GM06990 (cell line): ENCODE results near the gene C5orf34.
"Not testable (repeated sequence)": the region's sequence is repeated elsewhere in the genome, so short reads cannot be mapped to it uniquely, and the experiment has no call there.

Experiments
- DNase-seq: peaks from one replicate; pipeline ENCODE4 v3.0.0-alpha.2; 2011; ENCODE audit not compliant: insufficient read length; ENCODE audit errors: extremely low read depth
- H3K27me3 ChIP-seq: replicated peaks from 2 replicates; pipeline ENCODE4 v1.6.0; 2011; ENCODE audit warnings: low read length; ENCODE audit not compliant: control insufficient read depth, insufficient read depth
- H3K36me3 ChIP-seq: 2 replicates; pipeline ENCODE4 v1.5.1; 2011; ENCODE audit warnings: low read length; ENCODE audit not compliant: control insufficient read depth, insufficient read depth
- H3K4me3 ChIP-seq: replicated peaks from 2 replicates; pipeline ENCODE4 v1.5.1; 2011; ENCODE audit warnings: low read depth, mild to moderate bottlenecking, control low read depth, low read length
- TF ChIP-seq, protein P1 (sequence below): IDR thresholded peaks from 2 replicates; pipeline ENCODE4 v1.5.1; 2011; ENCODE audit warnings: low read length, control low read depth, mild to moderate bottlenecking, inconsistent platforms; ENCODE audit not compliant: insufficient read depth, poor library complexity, severe bottlenecking

Gene C5orf34

GRCh38 chr5:43461066-43461465 lies 53.9 kb downstream of the C5orf34 start:
- TF ChIP-seq, protein P1, sequence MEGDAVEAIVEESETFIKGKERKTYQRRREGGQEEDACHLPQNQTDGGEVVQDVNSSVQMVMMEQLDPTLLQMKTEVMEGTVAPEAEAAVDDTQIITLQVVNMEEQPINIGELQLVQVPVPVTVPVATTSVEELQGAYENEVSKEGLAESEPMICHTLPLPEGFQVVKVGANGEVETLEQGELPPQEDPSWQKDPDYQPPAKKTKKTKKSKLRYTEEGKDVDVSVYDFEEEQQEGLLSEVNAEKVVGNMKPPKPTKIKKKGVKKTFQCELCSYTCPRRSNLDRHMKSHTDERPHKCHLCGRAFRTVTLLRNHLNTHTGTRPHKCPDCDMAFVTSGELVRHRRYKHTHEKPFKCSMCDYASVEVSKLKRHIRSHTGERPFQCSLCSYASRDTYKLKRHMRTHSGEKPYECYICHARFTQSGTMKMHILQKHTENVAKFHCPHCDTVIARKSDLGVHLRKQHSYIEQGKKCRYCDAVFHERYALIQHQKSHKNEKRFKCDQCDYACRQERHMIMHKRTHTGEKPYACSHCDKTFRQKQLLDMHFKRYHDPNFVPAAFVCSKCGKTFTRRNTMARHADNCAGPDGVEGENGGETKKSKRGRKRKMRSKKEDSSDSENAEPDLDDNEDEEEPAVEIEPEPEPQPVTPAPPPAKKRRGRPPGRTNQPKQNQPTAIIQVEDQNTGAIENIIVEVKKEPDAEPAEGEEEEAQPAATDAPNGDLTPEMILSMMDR, result no peak
- no peak for DNase-seq
- peaks cover 3% of the 10 kb centered on the region for H3K36me3 ChIP-seq

DNA sequence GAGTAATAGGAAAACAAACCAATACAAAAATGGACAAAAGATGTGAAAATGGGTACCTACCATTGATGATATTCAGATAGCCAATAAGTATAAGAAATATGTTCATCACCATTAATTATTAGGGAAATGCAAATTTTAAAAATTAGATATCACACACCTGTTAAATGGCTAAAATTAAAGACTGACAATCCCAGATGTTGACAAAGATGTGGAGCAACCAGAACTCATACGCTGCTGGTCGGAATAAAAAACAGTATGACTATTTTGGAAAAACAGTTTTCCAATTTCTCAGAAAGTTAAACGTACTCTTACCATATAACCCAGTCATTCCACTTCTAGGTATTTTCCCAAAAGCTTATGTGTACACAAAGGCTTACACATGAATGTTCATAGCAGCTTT lies 58.4 kb downstream of the C5orf34 start:
- Histone ChIP-seq H3K36me3 (no peaks in the 10 kb centered on the region; the same call in none of the 2 replicates), H3K27me3 (no peaks in the 10 kb centered on the region), H3K4me3 (no peak overlapping the region)
- no peak for DNase-seq
- TF ChIP-seq, protein P1, result no peak

More at GRCh38 chr5:43461066-43461465, 53.9 kb downstream of the C5orf34 start:
- Histone ChIP-seq H3K4me3 (no peak overlapping the region), H3K27me3 (no peaks in the 10 kb centered on the region)

GRCh38 chr5:43441575-43441974 lies 73.4 kb downstream of the C5orf34 start:
- H3K27me3 ChIP-seq, H3K36me3 ChIP-seq, H3K4me3 ChIP-seq, DNase-seq: not testable (repeated sequence)

- no peak for DNase-seq
- TF ChIP-seq, protein P1, result no peak
- Histone ChIP-seq H3K27me3 (no peaks in the 10 kb centered on the region), H3K4me3 (no peak overlapping the region), H3K36me3 (no peaks in the 10 kb centered on the region)
These were observed 77.8 kb downstream of the C5orf34 start for GRCh38 chr5:43437062-43437660.
